Measurements from ENCODE around the gene ZNF672. TPM values are rescaled to one million over a fixed set of nuclear protein-coding genes. Genes with fewer than 3 reads are reported as not detected.

The ZNF672 gene
- total RNA-seq, 1 donor from 2014 or later = 20.6 TPM

GRCh38 chr1:248855580-248855979 is 17.6 kb downstream of the ZNF672 start:
- TF ChIP-seq, protein P1, sequence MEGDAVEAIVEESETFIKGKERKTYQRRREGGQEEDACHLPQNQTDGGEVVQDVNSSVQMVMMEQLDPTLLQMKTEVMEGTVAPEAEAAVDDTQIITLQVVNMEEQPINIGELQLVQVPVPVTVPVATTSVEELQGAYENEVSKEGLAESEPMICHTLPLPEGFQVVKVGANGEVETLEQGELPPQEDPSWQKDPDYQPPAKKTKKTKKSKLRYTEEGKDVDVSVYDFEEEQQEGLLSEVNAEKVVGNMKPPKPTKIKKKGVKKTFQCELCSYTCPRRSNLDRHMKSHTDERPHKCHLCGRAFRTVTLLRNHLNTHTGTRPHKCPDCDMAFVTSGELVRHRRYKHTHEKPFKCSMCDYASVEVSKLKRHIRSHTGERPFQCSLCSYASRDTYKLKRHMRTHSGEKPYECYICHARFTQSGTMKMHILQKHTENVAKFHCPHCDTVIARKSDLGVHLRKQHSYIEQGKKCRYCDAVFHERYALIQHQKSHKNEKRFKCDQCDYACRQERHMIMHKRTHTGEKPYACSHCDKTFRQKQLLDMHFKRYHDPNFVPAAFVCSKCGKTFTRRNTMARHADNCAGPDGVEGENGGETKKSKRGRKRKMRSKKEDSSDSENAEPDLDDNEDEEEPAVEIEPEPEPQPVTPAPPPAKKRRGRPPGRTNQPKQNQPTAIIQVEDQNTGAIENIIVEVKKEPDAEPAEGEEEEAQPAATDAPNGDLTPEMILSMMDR (IDR thresholded peaks at IDR 0.05; ENCODE audit: insufficient read depth, low read depth, low read length) = no peak
- no peak for TF ChIP-seq EZH2 (IDR thresholded peaks at IDR 0.05; ENCODE audit: insufficient read depth, low read length)

GRCh38 chr1:248856176-248856575 is 18.2 kb downstream of the ZNF672 start:
- no peaks in the 10 kb centered on the region for H3K36me3 ChIP-seq (ENCODE audit: insufficient read depth, low read length)
- H3K27me3 Mint-ChIP-seq (ENCODE audit: low read depth, unreplicated experiment) = no peaks in the 10 kb centered on the region
- DNase-seq (ENCODE audit: low read depth) (no peak), FAIRE-seq (no peak)
- peaks cover 10% of the 10 kb centered on the region for H3K4me1 Mint-ChIP-seq (ENCODE audit: low read depth, unreplicated experiment)
- no peak overlapping the region for H2AFZ ChIP-seq (ENCODE audit: low read depth, low read length)
- peaks cover 14% of the 10 kb centered on the region for H3K79me2 ChIP-seq (ENCODE audit: insufficient read depth, low read length)
- peaks cover 16% of the 10 kb centered on the region for H3K4me1 ChIP-seq (ENCODE audit: insufficient read depth, low read length)
- H3K27me3 ChIP-seq (ENCODE audit: insufficient read depth, low read length) = no peaks in the 10 kb centered on the region
- H3K36me3 Mint-ChIP-seq (ENCODE audit: low read depth, unreplicated experiment) = peaks cover 13% of the 10 kb centered on the region
- TF ChIP-seq, protein P1 (IDR thresholded peaks at IDR 0.05; ENCODE audit: insufficient read depth, low read depth, low read length) = no peak
- TF ChIP-seq EZH2 (IDR thresholded peaks at IDR 0.05; ENCODE audit: insufficient read depth, low read length) = no peak
- no peaks in the 10 kb centered on the region for H3K9me3 Mint-ChIP-seq (ENCODE audit: unreplicated experiment)
- H3K4me3 ChIP-seq (ENCODE audit: insufficient read depth, low read depth, low read length) = no peak overlapping the region
- no peak overlapping the region for H3K27ac Mint-ChIP-seq (ENCODE audit: unreplicated experiment)
- no peak overlapping the region for H3K27ac ChIP-seq (ENCODE audit: low read depth, low read length)
- H3K4me3 Mint-ChIP-seq (ENCODE audit: unreplicated experiment) = no peak overlapping the region
- H3K9me3 ChIP-seq (ENCODE audit: insufficient read depth, low read depth, low read length) = no peaks in the 10 kb centered on the region
- no peak overlapping the region for H3K4me2 ChIP-seq (ENCODE audit: low read length)
- H4K20me1 ChIP-seq (ENCODE audit: insufficient read depth, low read length) = peaks cover 20% of the 10 kb centered on the region
- H3K9ac ChIP-seq (ENCODE audit: low read length) = no peak overlapping the region

More at GRCh38 chr1:248855580-248855979, 17.6 kb downstream of the ZNF672 start:
- Mint-ChIP-seq H3K4me3 (ENCODE audit: unreplicated experiment) (no peak overlapping the region), H3K27me3 (ENCODE audit: low read depth, unreplicated experiment) (no peaks in the 10 kb centered on the region), H3K9me3 (ENCODE audit: unreplicated experiment) (no peaks in the 10 kb centered on the region), H3K4me1 (ENCODE audit: low read depth, unreplicated experiment) (peaks cover 10% of the 10 kb centered on the region), H3K36me3 (ENCODE audit: low read depth, unreplicated experiment) (peaks cover 13% of the 10 kb centered on the region), H3K27ac (ENCODE audit: unreplicated experiment) (no peak overlapping the region)
- Histone ChIP-seq H3K9me3 (ENCODE audit: insufficient read depth, low read depth, low read length) (no peaks in the 10 kb centered on the region), H4K20me1 (ENCODE audit: insufficient read depth, low read length) (peaks cover 22% of the 10 kb centered on the region), H3K9ac (ENCODE audit: low read length) (no peak overlapping the region), H2AFZ (ENCODE audit: low read depth, low read length) (no peak overlapping the region), H3K4me3 (ENCODE audit: insufficient read depth, low read depth, low read length) (no peak overlapping the region), H3K27ac (ENCODE audit: low read depth, low read length) (no peak overlapping the region), H3K4me1 (ENCODE audit: insufficient read depth, low read length) (peaks cover 16% of the 10 kb centered on the region), H3K36me3 (ENCODE audit: insufficient read depth, low read length) (no peaks in the 10 kb centered on the region), H3K27me3 (ENCODE audit: insufficient read depth, low read length) (no peaks in the 10 kb centered on the region), H3K79me2 (ENCODE audit: insufficient read depth, low read length) (peaks cover 14% of the 10 kb centered on the region), H3K4me2 (ENCODE audit: low read length) (no peak overlapping the region)
- FAIRE-seq = no peak
- DNase-seq (ENCODE audit: low read depth) = no peak

- DNase-seq (ENCODE audit: low read depth) (no peak), FAIRE-seq (no peak)
- Histone ChIP-seq H3K79me2 (ENCODE audit: insufficient read depth, low read length) (peaks cover 14% of the 10 kb centered on the region), H3K27me3 (ENCODE audit: insufficient read depth, low read length) (no peaks in the 10 kb centered on the region), H3K27ac (ENCODE audit: low read depth, low read length) (no peak overlapping the region), H3K4me2 (ENCODE audit: low read length) (peak overlapping the region; percentile 91), H2AFZ (ENCODE audit: low read depth, low read length) (no peak overlapping the region), H3K36me3 (ENCODE audit: insufficient read depth, low read length) (no peaks in the 10 kb centered on the region), H3K4me3 (ENCODE audit: insufficient read depth, low read depth, low read length) (peak overlapping the region; percentile 55), H3K4me1 (ENCODE audit: insufficient read depth, low read length) (peaks cover 16% of the 10 kb centered on the region), H4K20me1 (ENCODE audit: insufficient read depth, low read length) (peaks cover 12% of the 10 kb centered on the region), H3K9me3 (ENCODE audit: insufficient read depth, low read depth, low read length) (no peaks in the 10 kb centered on the region), H3K9ac (ENCODE audit: low read length) (peak overlapping the region; percentile 80)
- no peaks in the 10 kb centered on the region for H3K27me3 Mint-ChIP-seq (ENCODE audit: low read depth, unreplicated experiment)
- peaks cover 13% of the 10 kb centered on the region for H3K36me3 Mint-ChIP-seq (ENCODE audit: low read depth, unreplicated experiment)
- peak overlapping the region; percentile 88 for H3K4me3 Mint-ChIP-seq (ENCODE audit: unreplicated experiment)
- H3K9me3 Mint-ChIP-seq (ENCODE audit: unreplicated experiment) = no peaks in the 10 kb centered on the region
- H3K4me1 Mint-ChIP-seq (ENCODE audit: low read depth, unreplicated experiment) = peaks cover 10% of the 10 kb centered on the region
- no peak for TF ChIP-seq EZH2 (IDR thresholded peaks at IDR 0.05; ENCODE audit: insufficient read depth, low read length)
- TF ChIP-seq, protein P1 (IDR thresholded peaks at IDR 0.05; ENCODE audit: insufficient read depth, low read depth, low read length) = no peak
- no peak overlapping the region for H3K27ac Mint-ChIP-seq (ENCODE audit: unreplicated experiment)
These were observed 19.2 kb downstream of the ZNF672 start for GRCh38 chr1:248857201-248857600.

Data from astrocyte (in vitro differentiated cells and primary cell).